SIG-M5 treated with dmso at 0.1 percent for 504 hours (cell line): ENCODE results near the gene COTL1.

Source experiments
- DNase-seq: peaks from one replicate; lab custom pipeline; 2025; ENCODE audit not compliant: unreplicated experiment; lab: John Stamatoyannopoulos, UW

Gene COTL1

DNA sequence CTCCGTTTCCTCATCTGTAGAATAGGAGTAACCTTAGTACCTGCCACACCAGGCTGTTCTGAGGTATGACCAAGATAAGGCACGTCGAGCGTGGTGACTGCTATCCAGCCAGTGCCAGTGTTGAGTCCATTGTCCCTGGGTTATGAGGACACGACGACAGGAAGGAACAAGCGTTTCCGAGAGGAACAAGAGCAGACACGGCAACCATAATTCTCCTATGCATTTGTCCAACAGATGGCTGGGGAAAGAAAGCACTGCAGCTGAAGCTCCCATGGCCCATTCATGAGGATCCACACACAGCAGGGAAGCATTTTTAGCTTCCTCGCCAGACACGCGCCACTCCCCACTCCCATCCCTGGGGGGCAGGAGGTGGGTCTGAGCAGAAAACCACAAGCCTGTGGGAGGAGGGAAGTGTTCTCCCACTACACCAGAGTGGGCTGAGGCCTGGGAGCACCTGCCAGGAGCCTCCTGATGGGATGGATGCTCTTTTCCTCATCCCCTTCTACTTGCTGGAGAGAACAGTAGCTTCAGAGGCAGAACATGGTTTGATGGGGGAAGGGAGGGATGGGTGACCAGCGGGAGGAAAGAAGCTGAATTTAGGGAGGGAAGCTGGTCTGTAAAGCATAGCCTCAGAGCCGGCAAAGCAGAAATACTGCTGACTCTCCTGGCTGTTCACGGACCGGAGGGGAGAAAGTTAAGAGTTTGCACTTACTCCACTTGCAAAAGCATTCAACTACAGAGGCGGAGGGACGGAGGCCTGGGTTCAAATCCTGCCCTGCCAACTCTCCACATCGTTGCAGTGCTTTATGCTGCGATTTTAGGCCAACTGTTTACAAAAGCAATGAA, 2.7 kb downstream of the COTL1 start:
- no peak for DNase-seq

DNA sequence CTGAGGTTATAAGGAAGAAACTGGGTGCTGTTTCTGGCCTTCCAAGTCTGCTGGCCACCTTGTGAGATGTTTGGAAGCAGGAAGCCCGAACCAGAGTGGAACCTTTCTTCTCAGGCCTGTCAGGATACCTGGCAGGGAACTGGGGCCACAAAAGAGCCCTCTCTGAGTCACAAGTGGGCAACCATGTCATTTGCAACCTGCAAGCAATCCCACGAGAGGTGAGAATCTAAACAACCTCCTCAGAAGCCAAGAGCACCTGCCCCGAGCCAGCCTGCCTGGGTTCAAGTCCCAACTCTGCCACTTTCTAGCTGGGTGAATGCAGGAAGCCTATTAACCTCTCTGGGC, 3.3 kb downstream of the COTL1 start:
- DNase-seq, result no peak

GRCh38 chr16:84614073-84614459, 3.8 kb downstream of the COTL1 start:
- DNase-seq, result no peak

- DNase-seq, result no peak
Measured at GRCh38 chr16:84613408-84614072, 4.3 kb downstream of the COTL1 start.

- DNase-seq, result no peak
Measured at GRCh38 chr16:84612686-84613085, 5.2 kb downstream of the COTL1 start.

- DNase-seq, result no peak
Measured at GRCh38 chr16:84611041-84611440, 6.8 kb downstream of the COTL1 start.

- DNase-seq, result no peak
Measured at GRCh38 chr16:84610376-84610775, 7.5 kb downstream of the COTL1 start.

GRCh38 chr16:84609563-84610177, 8.2 kb downstream of the COTL1 start:
- no peak for DNase-seq

DNA sequence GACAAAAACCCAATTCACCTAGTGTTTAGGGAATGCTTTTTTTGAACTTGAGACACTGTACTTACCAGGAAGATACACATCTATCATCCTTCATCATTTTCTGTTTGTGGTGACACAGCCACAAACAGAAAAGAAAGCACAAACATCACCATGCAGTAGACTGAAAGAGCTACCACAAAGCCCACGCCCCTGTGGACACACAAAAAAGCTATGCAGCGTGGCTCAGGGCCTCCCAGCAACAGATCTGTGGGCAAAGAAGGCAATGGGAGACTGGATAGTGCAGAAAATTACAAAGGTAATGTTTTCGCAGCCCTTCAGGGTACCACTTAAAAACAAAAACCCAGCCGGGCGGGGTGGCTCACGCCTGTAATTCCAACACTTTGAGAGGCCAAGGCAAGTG, 9.6 kb downstream of the COTL1 start:
- DNase-seq, result no peak

DNA sequence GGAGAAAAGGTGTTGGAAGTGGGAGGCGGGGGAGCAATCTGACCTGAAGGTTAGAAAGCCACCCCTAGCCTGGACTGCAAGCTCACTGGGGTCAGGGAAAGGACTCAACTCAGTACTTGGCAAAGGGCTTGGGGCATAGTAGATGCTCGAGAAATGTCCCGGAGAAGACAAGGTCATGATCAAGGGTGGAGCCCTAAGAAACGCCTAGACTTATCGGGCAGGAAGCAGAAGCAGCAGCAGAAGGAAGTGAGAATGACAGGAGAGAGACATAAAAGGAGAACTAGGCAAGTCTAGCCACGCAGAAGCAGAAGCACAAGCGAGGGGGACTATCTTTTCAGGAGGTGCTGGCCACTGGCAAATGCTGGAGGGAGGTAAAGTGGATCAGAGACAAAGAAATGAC, 10.2 kb downstream of the COTL1 start:
- DNase-seq, result peak; percentile 95

- DNase-seq, result no peak
Measured at GRCh38 chr16:84607061-84607460, 10.8 kb downstream of the COTL1 start.

DNA sequence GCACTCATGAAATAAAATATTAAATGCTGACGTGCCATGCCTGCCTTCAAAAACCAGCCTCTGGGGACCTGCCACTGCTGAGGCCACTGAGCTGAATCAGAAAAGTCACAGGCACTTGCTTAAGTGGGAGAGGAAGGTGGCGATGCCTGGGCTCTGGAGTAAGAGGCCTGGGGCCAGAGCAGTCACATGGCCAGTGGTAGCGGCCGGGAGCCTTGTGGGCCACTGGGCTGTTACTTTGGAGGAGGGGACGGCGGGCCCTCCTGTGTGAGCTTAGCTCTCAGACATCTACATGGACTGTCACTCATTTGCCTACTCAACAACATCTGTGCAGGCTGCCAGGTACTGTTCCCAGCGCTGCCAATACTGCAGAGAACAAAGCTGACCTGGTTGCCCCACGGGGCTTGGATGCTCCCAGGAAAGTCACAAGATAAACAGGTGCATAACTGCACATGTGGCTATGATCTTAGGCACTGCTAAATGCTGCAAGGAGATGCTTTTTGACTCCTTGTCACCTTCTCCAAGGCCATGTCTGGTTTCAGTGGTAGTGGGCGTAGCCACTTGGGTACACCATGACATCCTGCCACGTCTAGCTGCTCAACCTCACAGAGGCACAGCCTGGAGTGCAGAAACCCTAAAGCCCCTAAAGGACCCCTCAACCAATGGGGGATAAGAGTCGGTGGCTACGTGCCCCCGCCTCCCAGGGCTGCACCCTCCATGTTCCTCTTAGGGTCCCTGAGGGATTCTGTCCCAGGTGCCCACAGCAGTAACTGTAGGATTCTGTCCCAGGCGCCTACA, 11.6 kb downstream of the COTL1 start:
- DNase-seq, result no peak

DNA sequence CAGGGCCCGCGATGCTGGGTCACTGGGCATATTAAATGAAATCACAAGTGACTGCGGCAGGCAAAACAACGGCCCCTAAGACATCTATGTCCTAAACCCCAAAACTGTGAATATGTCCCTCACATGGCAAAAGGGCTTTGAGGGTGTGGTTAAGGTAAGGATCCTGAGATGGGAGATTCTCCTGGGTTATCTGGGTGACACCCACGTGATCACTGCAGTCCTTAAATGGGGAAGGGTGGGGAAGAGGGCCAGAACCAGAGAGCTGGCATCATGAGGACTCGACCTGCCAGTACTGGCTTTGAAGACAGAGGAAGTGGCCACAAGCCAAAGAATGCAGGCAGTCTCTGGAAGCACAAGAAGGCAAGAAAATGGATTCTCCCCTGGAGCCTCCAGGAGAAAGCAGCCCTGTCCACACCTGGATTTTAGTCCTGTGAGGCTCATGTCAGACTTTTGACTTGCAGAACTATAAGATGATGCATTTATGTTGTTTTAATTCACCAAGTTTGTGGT, 12.5 kb downstream of the COTL1 start:
- DNase-seq, result no peak

- no peak for DNase-seq
Measured at GRCh38 chr16:84604477-84605013, 13.3 kb downstream of the COTL1 start.

DNA sequence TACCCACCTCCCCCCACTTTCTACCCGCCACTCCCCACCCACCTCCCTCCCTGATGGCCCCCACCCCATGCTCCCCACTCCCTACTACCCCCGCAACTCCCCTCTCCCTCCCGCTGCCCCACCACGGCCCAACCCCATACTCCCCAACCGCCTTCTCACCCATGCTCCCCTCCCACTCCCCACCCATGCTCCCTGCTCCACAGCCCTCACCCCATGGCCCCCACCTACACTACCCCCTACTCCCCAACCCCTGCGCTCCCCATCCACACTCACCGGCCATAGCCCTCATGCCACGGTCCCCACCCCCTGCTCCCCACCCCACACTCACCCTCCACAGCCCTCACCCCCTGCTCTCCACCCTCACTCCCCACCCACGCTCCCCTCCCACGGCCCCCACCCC, 13.9 kb downstream of the COTL1 start:
- DNase-seq, result no peak

DNA sequence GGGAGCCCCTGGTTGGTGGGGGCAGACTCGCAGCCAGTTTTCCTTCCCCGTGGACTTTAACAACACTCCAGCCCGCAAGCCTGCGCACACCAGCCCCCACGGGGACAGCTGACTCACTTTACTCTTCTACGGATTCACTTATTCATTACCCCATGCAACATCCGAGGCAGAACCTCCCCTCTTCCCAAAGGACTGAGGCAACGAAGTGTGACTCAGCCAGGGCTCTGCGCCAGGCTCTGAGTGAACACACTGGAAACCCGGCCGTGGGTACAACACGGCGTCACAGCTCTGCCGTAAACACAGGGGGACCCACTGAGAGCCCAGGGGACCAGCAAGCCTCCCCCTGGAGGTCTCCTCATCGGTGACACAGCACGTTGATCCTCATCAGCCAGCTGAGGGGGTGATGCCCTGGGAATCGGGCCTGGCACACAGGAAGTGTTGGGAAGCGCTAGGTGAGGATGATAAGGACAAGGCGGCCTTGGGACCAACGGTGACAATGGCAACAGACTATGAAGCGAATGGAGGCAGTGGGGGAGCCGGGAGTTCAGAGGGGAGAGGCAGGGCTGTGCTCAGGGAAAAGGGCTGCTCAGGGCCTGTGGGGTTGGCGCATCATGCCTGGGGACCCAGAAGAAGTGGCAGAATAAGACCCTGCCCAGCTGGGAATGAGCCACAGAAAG, 14.6 kb downstream of the COTL1 start:
- peak; percentile 83 for DNase-seq

- peak; percentile 86 for DNase-seq
Measured at GRCh38 chr16:84600343-84601229, 17.3 kb downstream of the COTL1 start.

- DNase-seq, result peak; percentile 96
Measured at GRCh38 chr16:84599521-84600202, 18.2 kb downstream of the COTL1 start.

GRCh38 chr16:84598360-84598759, 19.5 kb downstream of the COTL1 start:
- DNase-seq, result no peak
